ENCODE results near the gene ORC4.
"Not testable (repeated sequence)": the region's sequence is repeated elsewhere in the genome, so short reads cannot be mapped to it uniquely, and the experiment has no call there.

ORC4 gene

DNA sequence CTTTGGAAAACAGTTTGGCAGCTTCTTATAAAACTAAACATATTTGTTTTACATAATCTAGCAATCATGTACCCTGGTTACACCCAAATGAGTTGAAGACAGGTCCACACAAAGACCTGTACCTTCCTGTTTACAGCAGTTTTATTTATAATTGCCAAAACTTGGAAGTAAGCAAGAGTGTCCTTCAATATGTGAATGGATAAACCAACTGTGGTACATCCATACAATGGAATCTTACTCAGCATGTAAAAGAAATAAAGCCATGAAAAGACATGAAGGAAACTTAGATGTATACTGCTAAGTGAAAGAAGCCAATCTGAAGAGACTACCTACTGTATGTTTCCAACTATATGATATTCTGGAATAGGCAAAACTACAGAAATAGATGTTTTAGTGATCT is 23.7 kb downstream of the ORC4 start:
- DNase-seq (no peak), ATAC-seq (no peak)
- no peak overlapping the region for H3K27ac Mint-ChIP-seq
- H3K4me1 Mint-ChIP-seq, result peaks cover 35% of the 10 kb centered on the region
- no peaks in the 10 kb centered on the region for H3K27me3 Mint-ChIP-seq
- H3K9me3 Mint-ChIP-seq, result peaks cover 4 to 8% of the 10 kb centered on the region in 2 donors
- no peak overlapping the region for H3K4me3 Mint-ChIP-seq

DNA sequence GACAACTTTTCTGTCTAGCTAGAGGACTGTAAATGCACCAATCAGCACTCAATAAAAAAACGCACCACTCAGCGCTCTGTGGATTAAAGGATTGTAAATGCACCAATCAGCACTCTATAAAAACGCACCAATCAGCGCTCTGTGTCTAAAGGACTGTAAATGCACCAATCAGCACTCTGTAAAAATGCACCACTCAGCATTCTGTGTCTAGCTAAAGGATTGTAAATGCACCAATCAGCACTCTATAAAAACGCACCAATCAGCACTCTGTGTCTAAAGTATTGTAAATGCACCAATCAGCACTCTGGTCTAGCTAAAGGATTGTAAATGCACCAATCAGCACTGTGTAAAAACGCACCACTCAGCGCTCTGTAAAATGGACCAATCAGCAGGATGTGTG is 25.6 kb downstream of the ORC4 start:
- H3K4me3 Mint-ChIP-seq, ATAC-seq, H3K27ac Mint-ChIP-seq, H3K27me3 Mint-ChIP-seq, DNase-seq, H3K9me3 Mint-ChIP-seq: not testable (repeated sequence)
- H3K4me1 Mint-ChIP-seq, result peaks cover 36% of the 10 kb centered on the region

DNA sequence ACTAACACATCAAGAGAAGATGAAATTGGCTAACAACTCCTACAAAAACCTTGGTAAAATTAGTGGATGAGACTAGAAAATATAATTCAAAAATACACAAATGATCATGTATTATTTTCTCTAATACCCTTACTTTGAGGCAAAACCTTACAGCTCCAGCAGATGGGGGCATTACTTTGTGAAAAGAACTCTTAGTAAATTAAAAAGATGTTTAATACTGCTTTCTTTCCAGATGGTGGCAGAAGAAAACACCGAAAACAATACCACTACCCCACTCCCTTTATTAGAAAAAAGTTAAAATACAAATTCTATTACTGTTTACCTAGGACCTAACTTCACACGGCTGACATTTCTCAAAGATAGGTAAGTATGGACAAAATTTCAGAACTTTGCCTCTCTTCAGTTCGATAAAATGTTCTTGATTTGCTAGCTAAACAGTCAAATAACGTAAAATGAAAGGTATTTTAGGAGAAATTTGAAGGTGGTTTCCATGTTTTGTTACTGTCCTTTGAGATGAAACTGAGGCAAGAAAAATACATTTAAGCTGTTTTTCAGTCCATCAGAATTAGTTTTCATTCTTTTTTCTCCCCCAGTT is 30.6 kb downstream of the ORC4 start:
- no peaks in the 10 kb centered on the region for H3K9me3 Mint-ChIP-seq
- ATAC-seq (peak; percentile 67), DNase-seq (peak in 1 of 2 donors; percentile 12)
- H3K4me1 Mint-ChIP-seq, result peaks cover 22% of the 10 kb centered on the region
- H3K27me3 Mint-ChIP-seq, result no peaks in the 10 kb centered on the region
- no peak overlapping the region for H3K4me3 Mint-ChIP-seq
- H3K27ac Mint-ChIP-seq, result no peak overlapping the region

DNA sequence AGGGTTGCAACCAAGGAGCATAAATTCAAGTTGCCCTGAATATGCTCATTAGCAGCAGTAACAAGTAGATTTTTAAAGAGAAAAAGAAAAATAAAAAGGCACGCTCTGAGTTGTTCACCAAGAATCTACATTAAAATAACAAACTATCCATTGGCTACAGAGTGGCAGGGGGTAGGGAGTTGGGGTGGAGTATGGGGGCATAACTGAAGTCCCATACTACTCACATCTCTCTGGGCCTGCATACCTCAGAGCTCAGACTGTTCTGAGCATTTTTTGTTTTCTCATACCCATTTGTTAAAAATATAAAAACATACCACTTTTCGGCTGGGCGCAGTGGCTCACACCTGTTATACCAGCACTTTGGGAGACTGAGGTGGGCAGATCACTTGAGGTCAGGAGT is 31.4 kb downstream of the ORC4 start:
- H3K4me3 Mint-ChIP-seq, result no peak overlapping the region
- no peak overlapping the region for H3K27ac Mint-ChIP-seq
- H3K9me3 Mint-ChIP-seq, result no peaks in the 10 kb centered on the region
- ATAC-seq, result no peak
- H3K27me3 Mint-ChIP-seq, result no peaks in the 10 kb centered on the region
- peaks cover 23% of the 10 kb centered on the region for H3K4me1 Mint-ChIP-seq
- DNase-seq, result no peak

GRCh38 chr2:147980940-147981528 is 39.5 kb downstream of the ORC4 start:
- Mint-ChIP-seq H3K4me3 (no peak overlapping the region), H3K4me1 (peaks cover 28% of the 10 kb centered on the region), H3K9me3 (peaks cover 0 to 5% of the 10 kb centered on the region in 2 donors), H3K27me3 (no peaks in the 10 kb centered on the region), H3K27ac (no peak overlapping the region)
- DNase-seq (no peak), ATAC-seq (no peak)

- Mint-ChIP-seq H3K4me1 (peaks cover 12% of the 10 kb centered on the region), H3K9me3 (peaks cover 0 to 5% of the 10 kb centered on the region in 2 donors), H3K27me3 (no peaks in the 10 kb centered on the region), H3K4me3 (no peak overlapping the region), H3K27ac (no peak overlapping the region)
- DNase-seq (no peak), ATAC-seq (no peak)
These were observed 42.9 kb downstream of the ORC4 start for GRCh38 chr2:147977679-147978078.

DNA sequence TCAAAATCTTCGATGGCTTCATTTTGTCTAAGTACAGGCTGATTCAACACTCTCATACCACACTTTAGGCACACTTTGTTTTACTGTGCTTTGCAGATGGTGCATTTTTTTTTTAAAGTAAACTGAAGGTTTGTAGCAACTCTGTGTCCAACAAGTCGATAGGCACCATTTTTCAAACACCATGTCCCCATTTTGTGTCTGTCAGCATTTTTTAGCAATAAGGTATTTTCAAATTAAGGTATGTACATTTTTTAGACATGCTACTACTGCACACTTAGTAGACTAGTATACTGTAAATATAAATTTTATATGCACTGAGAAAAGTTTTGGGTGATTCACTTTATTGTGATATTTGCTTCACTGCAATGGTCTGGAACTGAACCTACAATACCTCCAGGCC is 44.4 kb downstream of the ORC4 start:
- Mint-ChIP-seq H3K27ac (no peak overlapping the region), H3K4me3 (no peak overlapping the region), H3K27me3 (no peaks in the 10 kb centered on the region), H3K9me3 (peaks cover 0 to 5% of the 10 kb centered on the region in 2 donors), H3K4me1 (peaks cover 10% of the 10 kb centered on the region)
- DNase-seq (no peak), ATAC-seq (no peak)

GRCh38 chr2:147968571-147968970 is 52.0 kb downstream of the ORC4 start:
- no peak overlapping the region for H3K27ac Mint-ChIP-seq
- no peak for DNase-seq
- no peaks in the 10 kb centered on the region for H3K27me3 Mint-ChIP-seq
- H3K4me1 Mint-ChIP-seq, result no peaks in the 10 kb centered on the region
- H3K9me3 Mint-ChIP-seq, result peaks cover 13 to 34% of the 10 kb centered on the region in 2 donors
- no peak overlapping the region for H3K4me3 Mint-ChIP-seq
- no peak for ATAC-seq

- no peak for DNase-seq
- H3K4me1 Mint-ChIP-seq, result no peaks in the 10 kb centered on the region
These were observed 68.4 kb downstream of the ORC4 start for GRCh38 chr2:147952118-147952517.

DNA sequence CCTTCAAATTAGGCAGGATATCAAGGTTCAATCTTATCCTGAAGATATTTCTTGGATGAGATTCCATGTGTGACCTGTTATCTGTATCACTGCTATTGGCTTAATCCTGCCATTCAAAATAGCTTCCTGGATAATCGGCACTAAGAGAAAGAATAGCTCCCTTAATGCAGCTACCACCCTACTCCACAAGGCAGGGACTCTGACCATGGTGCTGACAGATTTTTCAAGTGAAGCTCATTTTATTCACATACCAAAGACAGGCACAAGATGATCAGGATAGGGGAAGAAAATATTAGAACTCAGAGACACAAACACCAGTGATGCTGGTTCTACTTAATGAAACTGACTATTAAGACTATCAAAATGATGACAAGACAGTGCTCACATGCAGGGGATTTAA is 74.9 kb downstream of the ORC4 start:
- Mint-ChIP-seq H3K27ac (no peak overlapping the region), H3K27me3 (no peaks in the 10 kb centered on the region), H3K9me3 (no peaks in the 10 kb centered on the region), H3K4me1 (no peaks in the 10 kb centered on the region), H3K4me3 (no peak overlapping the region)
- DNase-seq, result no peak
- no peak for ATAC-seq

More at GRCh38 chr2:147952118-147952517, 68.4 kb downstream of the ORC4 start:
- no peaks in the 10 kb centered on the region for H3K9me3 Mint-ChIP-seq
- no peak overlapping the region for H3K4me3 Mint-ChIP-seq
- no peaks in the 10 kb centered on the region for H3K27me3 Mint-ChIP-seq
- ATAC-seq, result no peak
- no peak overlapping the region for H3K27ac Mint-ChIP-seq

- no peak for ATAC-seq
- no peaks in the 10 kb centered on the region for H3K27me3 Mint-ChIP-seq
- H3K4me3 Mint-ChIP-seq, result no peak overlapping the region
- no peaks in the 10 kb centered on the region for H3K9me3 Mint-ChIP-seq
- no peak for DNase-seq
- peak overlapping the region in 1 of 2 donors; percentile 55 for H3K27ac Mint-ChIP-seq
- no peaks in the 10 kb centered on the region for H3K4me1 Mint-ChIP-seq
These were observed 81.2 kb downstream of the ORC4 start for GRCh38 chr2:147939313-147939712.

DNA sequence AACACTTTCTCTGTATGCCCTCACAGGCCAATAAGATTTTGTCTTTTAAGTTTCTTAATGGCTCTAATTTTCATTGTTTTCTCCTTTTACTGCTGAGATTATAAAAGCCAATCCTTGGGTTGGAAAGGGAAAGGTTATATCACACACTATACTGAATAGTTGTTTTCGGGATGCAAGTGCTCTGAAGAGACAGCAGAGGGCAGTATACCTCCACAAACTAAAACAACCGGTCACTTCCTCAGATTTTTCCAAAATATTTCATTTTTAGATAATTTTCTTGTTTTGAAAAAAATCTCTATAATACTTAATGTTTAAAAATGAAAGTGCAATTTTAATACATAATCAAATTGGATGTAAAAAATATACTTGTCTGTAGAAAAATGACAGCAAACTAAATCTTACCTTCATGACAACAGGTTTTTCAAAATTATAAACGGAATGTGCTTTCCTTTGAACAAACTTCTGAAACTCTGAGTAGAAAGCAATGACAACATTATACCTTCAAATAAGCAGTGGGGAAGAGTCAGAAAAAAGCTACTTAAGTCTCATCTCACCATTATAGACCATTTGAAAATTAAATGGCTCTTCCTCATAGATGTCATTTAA is 82.7 kb downstream of the ORC4 start:
- Mint-ChIP-seq H3K4me3 (no peak overlapping the region), H3K27ac (no peak overlapping the region), H3K9me3 (no peaks in the 10 kb centered on the region), H3K4me1 (no peaks in the 10 kb centered on the region), H3K27me3 (no peaks in the 10 kb centered on the region)
- ATAC-seq (no peak), DNase-seq (no peak)

GRCh38 chr2:147934881-147935620 is 85.5 kb downstream of the ORC4 start:
- Mint-ChIP-seq H3K27me3 (no peaks in the 10 kb centered on the region), H3K4me3 (no peak overlapping the region), H3K4me1 (no peaks in the 10 kb centered on the region), H3K27ac (no peak overlapping the region), H3K9me3 (no peaks in the 10 kb centered on the region)
- no peak for DNase-seq
- no peak for ATAC-seq

- H3K4me3 Mint-ChIP-seq, result no peak overlapping the region
- no peaks in the 10 kb centered on the region for H3K9me3 Mint-ChIP-seq
- H3K4me1 Mint-ChIP-seq, result no peaks in the 10 kb centered on the region
- ATAC-seq (no peak), DNase-seq (no peak)
- no peak overlapping the region for H3K27ac Mint-ChIP-seq
- H3K27me3 Mint-ChIP-seq, result no peaks in the 10 kb centered on the region
These were observed 86.6 kb downstream of the ORC4 start for GRCh38 chr2:147933931-147934330.

DNA sequence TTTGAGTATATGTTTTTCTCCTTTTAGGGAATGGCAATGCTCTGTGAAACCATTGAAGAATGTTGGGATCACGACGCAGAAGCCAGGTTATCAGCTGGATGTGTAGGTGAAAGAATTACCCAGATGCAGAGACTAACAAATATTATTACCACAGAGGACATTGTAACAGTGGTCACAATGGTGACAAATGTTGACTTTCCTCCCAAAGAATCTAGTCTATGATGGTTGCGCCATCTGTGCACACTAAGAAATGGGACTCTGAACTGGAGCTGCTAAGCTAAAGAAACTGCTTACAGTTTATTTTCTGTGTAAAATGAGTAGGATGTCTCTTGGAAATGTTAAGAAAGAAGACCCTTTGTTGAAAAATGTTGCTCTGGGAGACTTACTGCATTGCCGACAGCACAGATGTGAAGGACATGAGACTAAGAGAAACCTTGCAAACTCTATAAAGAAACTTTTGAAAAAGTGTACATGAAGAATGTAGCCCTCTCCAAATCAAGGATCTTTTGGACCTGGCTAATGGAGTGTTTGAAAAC is 93.4 kb downstream of the ORC4 start:
- DNase-seq (no peak), ATAC-seq (no peak)
- Mint-ChIP-seq H3K27me3 (no peaks in the 10 kb centered on the region), H3K4me3 (no peak overlapping the region), H3K27ac (no peak overlapping the region), H3K9me3 (no peaks in the 10 kb centered on the region), H3K4me1 (no peaks in the 10 kb centered on the region)

DNA sequence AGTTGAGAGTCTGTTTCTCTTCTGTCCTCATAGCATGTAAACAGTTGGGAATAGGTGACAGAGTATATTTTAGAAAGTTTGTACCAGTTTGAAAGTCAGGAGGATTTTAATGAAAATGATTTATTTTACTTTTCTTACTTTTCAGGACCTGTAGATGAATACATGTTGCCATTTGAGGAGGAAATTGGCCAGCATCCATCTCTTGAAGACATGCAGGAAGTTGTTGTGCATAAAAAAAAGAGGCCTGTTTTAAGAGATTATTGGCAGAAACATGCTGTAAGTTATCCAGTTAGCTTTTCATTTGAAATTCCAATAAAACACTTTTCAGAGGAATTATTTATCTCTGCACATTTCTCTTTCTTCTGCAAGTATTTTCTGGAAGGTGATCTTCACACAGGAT is 94.7 kb downstream of the ORC4 start:
- Mint-ChIP-seq H3K4me3 (no peak overlapping the region), H3K9me3 (no peaks in the 10 kb centered on the region), H3K27me3 (no peaks in the 10 kb centered on the region), H3K27ac (no peak overlapping the region), H3K4me1 (no peaks in the 10 kb centered on the region)
- DNase-seq (no peak), ATAC-seq (no peak)

All from stimulated activated naive CD8-positive, alpha-beta T cell treated with anti-CD3 and anti-CD28 coated beads, Interleukin-15, amount 100 ng/mL, for 72 hours (primary cell).